ENCODE measurements around the gene SFT2D3. TPM values are rescaled to one million over a fixed set of nuclear protein-coding genes. Genes with fewer than 3 reads are reported as not detected.
A peak's percentile ranks its signal among the peaks of the same experiment; 100 is the strongest.

The SFT2D3 gene
- total and polyA plus RNA-seq, 2 of the 13 experiments (the other 11 are each of a cell fraction or from before 2014, with no cell fraction given): 8.3 to 9.4 TPM

GRCh38 chr2:127735537-127736399, 34.5 kb downstream of the SFT2D3 start (continued):
- TF ChIP-seq NFAT5 (CRISPR knock-in tag; IDR thresholded peaks at IDR 0.05) (no peak), HNRNPLL (IDR thresholded peaks at IDR 0.05; ENCODE audit: low read depth, low read length, poor library complexity, severe bottlenecking) (no peak), DRAP1 (CRISPR knock-in tag; IDR thresholded peaks at IDR 0.05) (0 out of 2 replicates have a peak, but pooled peaks have one; percentile 24), ZBTB26 (CRISPR knock-in tag; IDR thresholded peaks at IDR 0.05; ENCODE audit: borderline replicate concordance) (no peak), ZNF460 (CRISPR knock-in tag; IDR thresholded peaks at IDR 0.05; ENCODE audit: borderline replicate concordance) (no peak), KLF9 (CRISPR knock-in tag; IDR thresholded peaks at IDR 0.05; ENCODE audit: low read depth) (no peak), SAP130 (CRISPR knock-in tag; IDR thresholded peaks at IDR 0.05; ENCODE audit: low read depth) (peak; percentile 39; the same call in 1 of the 2 replicates), ZFY (CRISPR knock-in tag; IDR thresholded peaks at IDR 0.05) (no peak), FOXA3 (CRISPR knock-in tag; IDR thresholded peaks at IDR 0.05) (peak; percentile 51), ZNF879 (CRISPR knock-in tag; IDR thresholded peaks at IDR 0.05) (no peak), SOX5 (CRISPR knock-in tag; IDR thresholded peaks at IDR 0.05; ENCODE audit: borderline replicate concordance) (0 out of 2 replicates have a peak, but pooled peaks have one; percentile 24), ZNF225 (CRISPR knock-in tag; IDR thresholded peaks at IDR 0.05) (no peak), ZNF615 (CRISPR knock-in tag; IDR thresholded peaks at IDR 0.05; ENCODE audit: borderline replicate concordance) (no peak), HMG20A (CRISPR knock-in tag; IDR thresholded peaks at IDR 0.05; ENCODE audit: borderline replicate concordance) (peak; percentile 37; the same call in 1 of the 2 replicates)
- TF ChIP-seq, protein P1, sequence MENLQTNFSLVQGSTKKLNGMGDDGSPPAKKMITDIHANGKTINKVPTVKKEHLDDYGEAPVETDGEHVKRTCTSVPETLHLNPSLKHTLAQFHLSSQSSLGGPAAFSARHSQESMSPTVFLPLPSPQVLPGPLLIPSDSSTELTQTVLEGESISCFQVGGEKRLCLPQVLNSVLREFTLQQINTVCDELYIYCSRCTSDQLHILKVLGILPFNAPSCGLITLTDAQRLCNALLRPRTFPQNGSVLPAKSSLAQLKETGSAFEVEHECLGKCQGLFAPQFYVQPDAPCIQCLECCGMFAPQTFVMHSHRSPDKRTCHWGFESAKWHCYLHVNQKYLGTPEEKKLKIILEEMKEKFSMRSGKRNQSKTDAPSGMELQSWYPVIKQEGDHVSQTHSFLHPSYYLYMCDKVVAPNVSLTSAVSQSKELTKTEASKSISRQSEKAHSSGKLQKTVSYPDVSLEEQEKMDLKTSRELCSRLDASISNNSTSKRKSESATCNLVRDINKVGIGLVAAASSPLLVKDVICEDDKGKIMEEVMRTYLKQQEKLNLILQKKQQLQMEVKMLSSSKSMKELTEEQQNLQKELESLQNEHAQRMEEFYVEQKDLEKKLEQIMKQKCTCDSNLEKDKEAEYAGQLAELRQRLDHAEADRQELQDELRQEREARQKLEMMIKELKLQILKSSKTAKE (CRISPR knock-in tag; IDR thresholded peaks at IDR 0.05; ENCODE audit: borderline replicate concordance): no peak
- TF ChIP-seq, protein P2, sequence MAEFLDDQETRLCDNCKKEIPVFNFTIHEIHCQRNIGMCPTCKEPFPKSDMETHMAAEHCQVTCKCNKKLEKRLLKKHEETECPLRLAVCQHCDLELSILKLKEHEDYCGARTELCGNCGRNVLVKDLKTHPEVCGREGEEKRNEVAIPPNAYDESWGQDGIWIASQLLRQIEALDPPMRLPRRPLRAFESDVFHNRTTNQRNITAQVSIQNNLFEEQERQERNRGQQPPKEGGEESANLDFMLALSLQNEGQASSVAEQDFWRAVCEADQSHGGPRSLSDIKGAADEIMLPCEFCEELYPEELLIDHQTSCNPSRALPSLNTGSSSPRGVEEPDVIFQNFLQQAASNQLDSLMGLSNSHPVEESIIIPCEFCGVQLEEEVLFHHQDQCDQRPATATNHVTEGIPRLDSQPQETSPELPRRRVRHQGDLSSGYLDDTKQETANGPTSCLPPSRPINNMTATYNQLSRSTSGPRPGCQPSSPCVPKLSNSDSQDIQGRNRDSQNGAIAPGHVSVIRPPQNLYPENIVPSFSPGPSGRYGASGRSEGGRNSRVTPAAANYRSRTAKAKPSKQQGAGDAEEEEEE (CRISPR knock-in tag; IDR thresholded peaks at IDR 0.05; ENCODE audit: borderline replicate concordance): no peak

Measured in HepG2 (cell line).